Activated B cell treated with CpG ODN at 0.5 μM for 24 hours (primary cell): ENCODE results near the gene BLM. TPM values are rescaled to one million over a fixed set of nuclear protein-coding genes. Genes with fewer than 3 reads are reported as not detected.

Source experiments
- ATAC-seq: fragments of 200-7000 bp; cut with Tn5 transposase; one replicate; pipeline ENCODE4 v1.10.0; 2021; ENCODE audit warnings: low read depth, mild to moderate bottlenecking, moderate library complexity
- CTCF ChIA-PET: fragments of 350-600 bp; sonication (Branson Sonifier 250); formaldehyde crosslinking; loops from one replicate; lab custom pipeline; 2021; ENCODE audit warnings: antibody characterized with exemption; lab: Charles Lee
- POLR2A ChIA-PET: fragments of 350-600 bp; sonication (Branson Sonifier 250); formaldehyde crosslinking; loops from one replicate; lab custom pipeline; 2021; ENCODE audit warnings: antibody characterized with exemption; lab: Charles Lee
- DNase-seq: peaks from one replicate; pipeline ENCODE4 v3.0.0; 2022
- H3K27ac Mint-ChIP-seq: one replicate; pipeline ENCODE4 v1.8.0; 2020; ENCODE audit warnings: mixed read lengths
- H3K27me3 Mint-ChIP-seq: one replicate; pipeline ENCODE4 v1.8.0; 2021; ENCODE audit warnings: mixed read lengths
- H3K36me3 Mint-ChIP-seq: one replicate; pipeline ENCODE4 v1.8.0; 2021; ENCODE audit warnings: low read depth, mixed read lengths
- H3K4me1 Mint-ChIP-seq: one replicate; pipeline ENCODE4 v1.8.0; 2021; ENCODE audit warnings: mixed read lengths
- H3K4me3 Mint-ChIP-seq: one replicate; pipeline ENCODE4 v1.8.0; 2020; ENCODE audit warnings: mild to moderate bottlenecking, mixed read lengths
- H3K9me3 Mint-ChIP-seq: one replicate; pipeline ENCODE4 v1.8.0; 2020; ENCODE audit warnings: mixed read lengths
- CTCF ChIP-seq: fragments of 200-600 bp; IDR thresholded peaks from one replicate; pipeline ENCODE4 v1.8.0; 2022; ENCODE audit warnings: antibody characterized with exemption, mild to moderate bottlenecking
- intact Hi-C: fragments of 100-400 bp; cut with micrococcal nuclease; formaldehyde crosslinking; loops from one replicate; pipeline ENCODE4 v1.15.1; 2024
- total RNA-seq: library from RNA; stranded (reverse); gene quantifications from 2 replicates; pipeline ENCODE4 v1.2.3, GENCODE V29; 2022

Gene BLM
- total RNA-seq, 1 donor from 2014 or later: 23.4 TPM

GRCh38 chr15:90765966-90766365 lies 48.8 kb downstream of the BLM start:
- Mint-ChIP-seq H3K27ac (no peak overlapping the region), H3K9me3 (no peaks in the 10 kb centered on the region), H3K4me3 (no peak overlapping the region), H3K27me3 (no peaks in the 10 kb centered on the region), H3K36me3 (peaks cover 47% of the 10 kb centered on the region), H3K4me1 (peaks cover 3% of the 10 kb centered on the region)
- intact Hi-C loops: no loop called here
- ATAC-seq: no peak
- DNase-seq: no peak
- TF ChIP-seq CTCF: no peak
- ChIA-PET POLR2A (no interaction called here), CTCF (no interaction called here)

- Mint-ChIP-seq H3K36me3 (peaks cover 37% of the 10 kb centered on the region), H3K4me3 (no peak overlapping the region), H3K4me1 (peaks cover 3% of the 10 kb centered on the region), H3K9me3 (no peaks in the 10 kb centered on the region), H3K27ac (no peak overlapping the region), H3K27me3 (no peaks in the 10 kb centered on the region)
- ChIA-PET CTCF (no interaction called here), POLR2A (no interaction called here)
- DNase-seq (no peak), ATAC-seq (no peak)
- intact Hi-C loops: no loop called here
- TF ChIP-seq CTCF: no peak
Measured at GRCh38 chr15:90769375-90769774, 52.2 kb downstream of the BLM start.

GRCh38 chr15:90773485-90773884 lies 56.3 kb downstream of the BLM start:
- no peaks in the 10 kb centered on the region for H3K27me3 Mint-ChIP-seq
- ATAC-seq: no peak
- ChIA-PET CTCF (no interaction called here), POLR2A (no interaction called here)
- no peaks in the 10 kb centered on the region for H3K4me1 Mint-ChIP-seq
- intact Hi-C loops: no loop called here
- no peak for TF ChIP-seq CTCF
- H3K4me3 Mint-ChIP-seq: no peak overlapping the region
- H3K36me3 Mint-ChIP-seq: peaks cover 37% of the 10 kb centered on the region
- DNase-seq: no peak
- H3K9me3 Mint-ChIP-seq: no peaks in the 10 kb centered on the region
- no peak overlapping the region for H3K27ac Mint-ChIP-seq

GRCh38 chr15:90774731-90775514 lies 57.8 kb downstream of the BLM start:
- intact Hi-C loops: no loop called here
- CTCF ChIA-PET: no interaction called here
- Mint-ChIP-seq H3K27me3 (no peaks in the 10 kb centered on the region), H3K4me1 (peaks cover 6% of the 10 kb centered on the region), H3K9me3 (no peaks in the 10 kb centered on the region), H3K27ac (no peak overlapping the region), H3K36me3 (peaks cover 30% of the 10 kb centered on the region), H3K4me3 (no peak overlapping the region)
- ATAC-seq (no peak), DNase-seq (no peak)
- no peak for TF ChIP-seq CTCF
- POLR2A ChIA-PET: no interaction called here

GRCh38 chr15:90780916-90781315 lies 63.8 kb downstream of the BLM start:
- peaks cover 35% of the 10 kb centered on the region for H3K4me1 Mint-ChIP-seq
- ATAC-seq: peak; percentile 31
- H3K9me3 Mint-ChIP-seq: no peaks in the 10 kb centered on the region
- peak overlapping the region; percentile 12 for H3K4me3 Mint-ChIP-seq
- intact Hi-C loops: no loop called here
- TF ChIP-seq CTCF: no peak
- POLR2A ChIA-PET: no interaction called here
- no peaks in the 10 kb centered on the region for H3K27me3 Mint-ChIP-seq
- CTCF ChIA-PET: interaction anchor here (1.2 kb wide), 1 partner anchor 64 kb away, joined by 3 read pairs; the partner anchor contains the start of gene BLM
- peaks cover 23% of the 10 kb centered on the region for H3K36me3 Mint-ChIP-seq
- H3K27ac Mint-ChIP-seq: peak overlapping the region; percentile 28
- DNase-seq: no peak
